ENCODE measurements around the gene CCL13. TPM values are rescaled to one million over a fixed set of nuclear protein-coding genes. Genes with fewer than 3 reads are reported as not detected.

Gene CCL13
- total and polyA plus RNA-seq, 10 of the 15 experiments (the other 5 are each of a cell fraction or from before 2014, with no cell fraction given): not detected

DNA sequence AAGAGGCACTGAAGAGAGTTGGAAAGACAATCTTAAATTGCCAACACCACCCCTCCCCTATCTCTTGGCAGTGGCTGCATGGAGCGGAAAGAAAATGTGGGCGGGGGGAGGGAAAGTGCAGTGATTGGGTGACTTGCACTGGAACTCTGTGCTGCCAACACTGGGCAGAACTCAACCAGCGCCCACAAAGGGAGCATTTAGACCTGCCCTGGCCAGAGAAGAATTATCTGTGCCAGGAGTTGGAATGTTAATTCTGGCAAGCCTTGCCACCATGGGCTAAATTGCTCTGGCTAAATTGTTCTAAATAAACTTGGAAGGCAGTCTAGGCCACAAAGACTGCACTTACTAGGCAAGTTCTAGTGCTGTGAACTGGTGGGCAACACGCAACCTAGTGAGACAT is 6.5 kb upstream of the CCL13 start:
- H2AFZ ChIP-seq (ENCODE audit: control insufficient read depth, low read depth, low read length): no peak overlapping the region
- DNase-seq (ENCODE audit: low read depth, low spot score): no peak
- H4K20me1 ChIP-seq (ENCODE audit: control insufficient read depth, insufficient read depth): no peaks in the 10 kb centered on the region
- no peaks in the 10 kb centered on the region; a peak in 1 of 4 replicates for H3K27me3 ChIP-seq (replicated peaks in 1 of 2; ENCODE audit: control insufficient read depth in 2 of 2, insufficient read depth in 2 of 2, low read length in 1 of 2)
- RAD21 ChIA-PET (ENCODE audit: unreplicated experiment): interaction anchor here (0.6 kb wide), 1 partner anchor 12 kb away, joined by 3 read pairs; no protein-coding TSS in a partner anchor
- no peaks in the 10 kb centered on the region for H3K4me1 ChIP-seq (ENCODE audit: control insufficient read depth, insufficient read depth, low read length)
- intact Hi-C loops (cut with micrococcal nuclease; ENCODE audit: unreplicated experiment) (no loop called here), in situ Hi-C loops (cut with MboI) (no loop called here)
- no peaks in the 10 kb centered on the region for H3K79me2 ChIP-seq (ENCODE audit: control insufficient read depth, insufficient read depth, low read length)
- CTCF ChIA-PET: no interaction called here
- H3K9ac ChIP-seq (ENCODE audit: control insufficient read depth, insufficient read depth, low read length): no peak overlapping the region
- no peaks in the 10 kb centered on the region for H3K36me3 ChIP-seq (ENCODE audit: control insufficient read depth in 2 of 2, insufficient read depth in 2 of 2, low read length in 1 of 2)
- H3K9me3 ChIP-seq (replicated peaks; ENCODE audit: control insufficient read depth, insufficient read depth, low read length): no peaks in the 10 kb centered on the region
- H3K27ac ChIP-seq (ENCODE audit: control insufficient read depth, insufficient read depth): no peak overlapping the region
- TF ChIP-seq IKZF2 (IDR thresholded peaks at IDR 0.05) (no peak), CHD2 (IDR thresholded peaks at IDR 0.05; ENCODE audit: borderline replicate concordance, low read depth, low read length) (no peak), SPI1 (IDR thresholded peaks at IDR 0.05; ENCODE audit: borderline replicate concordance, insufficient read depth, low read depth, low read length) (no peak)
- TF ChIP-seq, protein P1, sequence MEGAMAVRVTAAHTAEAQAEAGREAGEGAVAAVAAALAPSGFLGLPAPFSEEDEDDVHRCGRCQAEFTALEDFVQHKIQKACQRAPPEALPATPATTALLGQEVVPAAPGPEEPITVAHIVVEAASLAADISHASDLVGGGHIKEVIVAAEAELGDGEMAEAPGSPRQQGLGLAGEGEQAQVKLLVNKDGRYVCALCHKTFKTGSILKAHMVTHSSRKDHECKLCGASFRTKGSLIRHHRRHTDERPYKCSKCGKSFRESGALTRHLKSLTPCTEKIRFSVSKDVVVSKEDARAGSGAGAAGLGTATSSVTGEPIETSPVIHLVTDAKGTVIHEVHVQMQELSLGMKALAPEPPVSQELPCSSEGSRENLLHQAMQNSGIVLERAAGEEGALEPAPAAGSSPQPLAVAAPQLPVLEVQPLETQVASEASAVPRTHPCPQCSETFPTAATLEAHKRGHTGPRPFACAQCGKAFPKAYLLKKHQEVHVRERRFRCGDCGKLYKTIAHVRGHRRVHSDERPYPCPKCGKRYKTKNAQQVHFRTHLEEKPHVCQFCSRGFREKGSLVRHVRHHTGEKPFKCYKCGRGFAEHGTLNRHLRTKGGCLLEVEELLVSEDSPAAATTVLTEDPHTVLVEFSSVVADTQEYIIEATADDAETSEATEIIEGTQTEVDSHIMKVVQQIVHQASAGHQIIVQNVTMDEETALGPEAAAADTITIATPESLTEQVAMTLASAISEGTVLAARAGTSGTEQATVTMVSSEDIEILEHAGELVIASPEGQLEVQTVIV (IDR thresholded peaks at IDR 0.05; ENCODE audit: borderline replicate concordance, partially characterized antibody): no peak
- WGBS (ENCODE audit: insufficient coverage, insufficient replicate concordance, low lambda C conversion rate, missing lambda C conversion rate): 14% methylated on average over 4 of the region's 4 CpGs
- ATAC-seq: no peak
- BruUV-seq (replicated peaks): no TSS peak
- no peak overlapping the region for H3K4me2 ChIP-seq (ENCODE audit: control insufficient read depth, insufficient read depth)
- H3K4me3 ChIP-seq: no peak overlapping the region
- FAIRE-seq: no peak
- POLR2A ChIA-PET: no interaction called here
- SMC1A ChIA-PET (ENCODE audit: uncharacterized antibody, unreplicated experiment): no interaction called here

- Histone ChIP-seq H3K27me3 (replicated peaks in 1 of 2; ENCODE audit: control insufficient read depth in 2 of 2, insufficient read depth in 2 of 2, low read length in 1 of 2) (peaks cover 0 to 2% of the 10 kb centered on the region in 2 experiments; a peak in 1 of 4 replicates), H3K4me2 (ENCODE audit: control insufficient read depth, insufficient read depth) (no peak overlapping the region), H3K9ac (ENCODE audit: control insufficient read depth, insufficient read depth, low read length) (no peak overlapping the region), H3K79me2 (ENCODE audit: control insufficient read depth, insufficient read depth, low read length) (no peaks in the 10 kb centered on the region), H3K9me3 (replicated peaks; ENCODE audit: control insufficient read depth, insufficient read depth, low read length) (no peaks in the 10 kb centered on the region), H3K4me3 (no peak overlapping the region), H3K27ac (ENCODE audit: control insufficient read depth, insufficient read depth) (no peak overlapping the region), H3K4me1 (ENCODE audit: control insufficient read depth, insufficient read depth, low read length) (no peaks in the 10 kb centered on the region), H3K36me3 (ENCODE audit: control insufficient read depth in 2 of 2, insufficient read depth in 2 of 2, low read length in 1 of 2) (no peaks in the 10 kb centered on the region), H4K20me1 (ENCODE audit: control insufficient read depth, insufficient read depth) (no peaks in the 10 kb centered on the region), H2AFZ (ENCODE audit: control insufficient read depth, low read depth, low read length) (no peak overlapping the region)
- ChIA-PET CTCF (interaction anchor here (1.0 kb wide), 1 partner anchor 10 kb away, joined by 3 read pairs; no protein-coding TSS in a partner anchor), RAD21 (ENCODE audit: unreplicated experiment) (no interaction called here), SMC1A (ENCODE audit: uncharacterized antibody, unreplicated experiment) (no interaction called here), POLR2A (no interaction called here)
- TF ChIP-seq, protein P2, sequence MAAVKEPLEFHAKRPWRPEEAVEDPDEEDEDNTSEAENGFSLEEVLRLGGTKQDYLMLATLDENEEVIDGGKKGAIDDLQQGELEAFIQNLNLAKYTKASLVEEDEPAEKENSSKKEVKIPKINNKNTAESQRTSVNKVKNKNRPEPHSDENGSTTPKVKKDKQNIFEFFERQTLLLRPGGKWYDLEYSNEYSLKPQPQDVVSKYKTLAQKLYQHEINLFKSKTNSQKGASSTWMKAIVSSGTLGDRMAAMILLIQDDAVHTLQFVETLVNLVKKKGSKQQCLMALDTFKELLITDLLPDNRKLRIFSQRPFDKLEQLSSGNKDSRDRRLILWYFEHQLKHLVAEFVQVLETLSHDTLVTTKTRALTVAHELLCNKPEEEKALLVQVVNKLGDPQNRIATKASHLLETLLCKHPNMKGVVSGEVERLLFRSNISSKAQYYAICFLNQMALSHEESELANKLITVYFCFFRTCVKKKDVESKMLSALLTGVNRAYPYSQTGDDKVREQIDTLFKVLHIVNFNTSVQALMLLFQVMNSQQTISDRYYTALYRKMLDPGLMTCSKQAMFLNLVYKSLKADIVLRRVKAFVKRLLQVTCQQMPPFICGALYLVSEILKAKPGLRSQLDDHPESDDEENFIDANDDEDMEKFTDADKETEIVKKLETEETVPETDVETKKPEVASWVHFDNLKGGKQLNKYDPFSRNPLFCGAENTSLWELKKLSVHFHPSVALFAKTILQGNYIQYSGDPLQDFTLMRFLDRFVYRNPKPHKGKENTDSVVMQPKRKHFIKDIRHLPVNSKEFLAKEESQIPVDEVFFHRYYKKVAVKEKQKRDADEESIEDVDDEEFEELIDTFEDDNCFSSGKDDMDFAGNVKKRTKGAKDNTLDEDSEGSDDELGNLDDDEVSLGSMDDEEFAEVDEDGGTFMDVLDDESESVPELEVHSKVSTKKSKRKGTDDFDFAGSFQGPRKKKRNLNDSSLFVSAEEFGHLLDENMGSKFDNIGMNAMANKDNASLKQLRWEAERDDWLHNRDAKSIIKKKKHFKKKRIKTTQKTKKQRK (IDR thresholded peaks at IDR 0.05; ENCODE audit: low read depth, low read length): no peak
- TF ChIP-seq MTA2 (IDR thresholded peaks at IDR 0.05; ENCODE audit: low read depth) (no peak), STAT1 (conservative IDR thresholded peaks at IDR 0.05) (no peak), WRNIP1 (IDR thresholded peaks at IDR 0.05; ENCODE audit: borderline replicate concordance, low read depth, low read length) (no peak), PAX5 (IDR thresholded peaks at IDR 0.05; ENCODE audit: borderline replicate concordance, low read depth, low read length) (no peak), BHLHE40 (IDR thresholded peaks at IDR 0.05; ENCODE audit: borderline replicate concordance in 1 of 2, low read depth in 2 of 2, low read length in 1 of 2) (no peak)
- BruUV-seq (replicated peaks): no TSS peak
- intact Hi-C loops (cut with micrococcal nuclease; ENCODE audit: unreplicated experiment): no loop called here
- FAIRE-seq: no peak
- DNase-seq (ENCODE audit: low read depth, low spot score): no peak
- in situ Hi-C loops (cut with MboI): no loop called here
- no peak for ATAC-seq
- 8% methylated on average over 1 of the region's 1 CpG for WGBS (ENCODE audit: insufficient coverage, insufficient replicate concordance, low lambda C conversion rate, missing lambda C conversion rate)
Measured at GRCh38 chr17:34351096-34351495, 5.2 kb upstream of the CCL13 start.

Data from GM12878 (cell line).